ENCODE data around the gene NPFFR1. TPM values are rescaled to one million over a fixed set of nuclear protein-coding genes. Genes with fewer than 3 reads are reported as not detected.

Gene NPFFR1
- total and polyA plus RNA-seq, 3 donors from 2014 or later: 2.6 to 6.6 (median 2.8) TPM

DNA sequence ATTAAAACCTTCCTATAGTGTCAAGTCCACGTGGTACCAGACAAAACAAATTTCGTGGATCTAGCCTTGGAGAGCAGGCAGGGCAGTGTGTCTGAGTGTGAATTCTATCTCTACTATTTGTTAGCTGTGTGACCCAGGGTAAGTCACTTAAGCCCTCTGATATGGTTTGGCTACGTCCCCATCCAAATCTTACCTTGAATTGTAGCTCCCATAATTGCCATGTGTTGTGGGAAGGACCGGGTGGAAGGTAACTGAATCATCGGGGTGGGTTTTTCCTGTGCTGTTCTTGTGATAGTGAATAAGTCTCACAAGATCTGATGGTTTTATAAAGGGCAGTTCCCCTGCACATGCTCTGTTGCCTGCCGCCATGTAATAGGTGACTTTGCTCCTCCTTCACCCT lies 2.8 kb upstream of the NPFFR1 start:
- H3K4me3 ChIP-seq: no peak overlapping the region
- H3K27me3 ChIP-seq: no peaks in the 10 kb centered on the region
- H3K9me3 ChIP-seq: no peaks in the 10 kb centered on the region
- H3K4me1 ChIP-seq: no peaks in the 10 kb centered on the region
- intact Hi-C loops (cut with DNase I; ENCODE audit: low total_unique reads): no loop called here
- TF ChIP-seq CTCF (IDR thresholded peaks at IDR 0.05) (no peak), POLR2A (IDR thresholded peaks at IDR 0.05) (no peak)
- 92 to 95% methylated on average over 6 of the region's 6 CpGs for WGBS, 2 donors
- H3K27ac ChIP-seq: no peak overlapping the region
- DNase-seq: no peak
- no peaks in the 10 kb centered on the region for H3K36me3 ChIP-seq (ENCODE audit: low read depth, missing control alignments)

- Histone ChIP-seq H3K27me3 (no peaks in the 10 kb centered on the region), H3K9me3 (no peaks in the 10 kb centered on the region), H3K4me1 (no peaks in the 10 kb centered on the region), H3K36me3 (ENCODE audit: low read depth, missing control alignments) (no peaks in the 10 kb centered on the region), H3K4me3 (no peak overlapping the region), H3K27ac (no peak overlapping the region)
- DNase-seq: no peak
- TF ChIP-seq POLR2A (IDR thresholded peaks at IDR 0.05): no peak
- TF ChIP-seq CTCF (IDR thresholded peaks at IDR 0.05): no peak
- 96 to 98% methylated on average over 2 of the region's 2 CpGs for WGBS, 2 donors
- intact Hi-C loops (cut with DNase I; ENCODE audit: low total_unique reads): no loop called here
Measured at GRCh38 chr10:70285476-70285831, 1.6 kb upstream of the NPFFR1 start.

DNA sequence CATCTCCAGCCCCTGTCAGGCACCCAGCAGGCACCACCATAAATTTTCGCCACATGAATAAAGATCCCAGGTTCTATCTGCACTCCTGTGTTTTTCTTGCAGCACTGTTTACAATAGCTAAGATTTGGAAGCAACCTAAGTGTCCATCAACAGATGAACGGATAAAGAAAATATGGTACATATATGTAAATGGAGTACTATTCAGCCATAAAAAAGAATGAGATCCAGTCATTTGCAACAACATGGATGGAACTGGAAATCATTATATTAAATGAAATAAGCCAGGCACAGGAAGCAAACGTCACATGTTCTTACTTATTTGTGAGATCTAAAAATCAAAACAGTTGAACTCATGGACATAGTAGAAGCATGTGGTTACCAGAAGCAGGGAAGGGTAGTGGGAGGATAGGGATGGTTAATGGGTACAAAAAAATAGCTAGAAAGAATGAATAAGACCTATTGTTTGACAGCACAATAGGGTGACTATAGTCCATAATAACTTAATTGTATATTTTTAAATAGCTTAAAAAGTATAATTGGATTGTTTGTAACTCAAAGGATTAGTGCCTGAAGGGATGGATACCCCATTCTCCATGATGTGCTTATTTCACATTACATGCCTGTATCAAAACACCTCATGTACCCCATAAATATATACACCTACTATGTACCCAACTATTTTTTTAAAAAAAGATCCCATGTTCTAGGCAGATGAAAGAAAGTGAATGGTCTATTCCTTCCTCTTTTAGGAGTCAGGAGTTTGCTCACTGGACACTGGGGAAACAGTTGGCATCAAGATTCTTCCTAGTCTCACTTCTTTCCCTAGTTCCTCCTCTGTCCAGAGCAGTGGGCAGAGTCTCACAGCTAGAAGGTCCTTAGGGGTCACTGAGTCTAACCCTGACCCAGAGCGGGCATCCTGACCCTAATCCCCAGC lies 1.0 kb upstream of the NPFFR1 start:
- Histone ChIP-seq H3K27me3 (no peaks in the 10 kb centered on the region), H3K36me3 (ENCODE audit: low read depth, missing control alignments) (no peaks in the 10 kb centered on the region), H3K4me1 (no peaks in the 10 kb centered on the region), H3K9me3 (no peaks in the 10 kb centered on the region), H3K27ac (no peak overlapping the region), H3K4me3 (no peak overlapping the region)
- 62 to 66% methylated on average over 4 of the region's 4 CpGs for WGBS, 2 donors
- no peak for TF ChIP-seq POLR2A (IDR thresholded peaks at IDR 0.05)
- no peak for TF ChIP-seq CTCF (IDR thresholded peaks at IDR 0.05)
- no peak for DNase-seq
- intact Hi-C loops (cut with DNase I; ENCODE audit: low total_unique reads): no loop called here

DNA sequence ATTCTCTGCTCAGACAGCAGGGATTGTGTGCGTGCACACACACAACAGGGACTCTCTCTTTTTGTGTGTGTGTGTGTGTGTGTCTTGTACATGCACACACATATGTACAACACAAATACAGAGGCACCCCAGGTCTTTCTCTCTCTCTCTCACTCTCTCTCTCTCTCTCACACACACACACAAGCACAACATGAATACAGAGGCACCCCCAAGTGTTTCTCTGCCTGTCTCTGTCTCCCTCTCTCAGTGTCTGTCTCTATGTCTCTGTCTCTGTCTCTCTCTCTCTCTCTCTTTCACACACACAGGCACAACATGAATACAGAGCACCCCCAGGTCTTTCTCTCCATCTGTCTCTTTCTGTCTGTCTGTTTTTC lies 746 bp downstream of the NPFFR1 start:
- Histone ChIP-seq H3K27ac (no peak overlapping the region), H3K4me3 (no peak overlapping the region), H3K4me1 (no peaks in the 10 kb centered on the region), H3K36me3 (ENCODE audit: low read depth, missing control alignments) (no peaks in the 10 kb centered on the region), H3K9me3 (no peaks in the 10 kb centered on the region), H3K27me3 (no peaks in the 10 kb centered on the region)
- no peak for DNase-seq
- no peak for TF ChIP-seq CTCF (IDR thresholded peaks at IDR 0.05)
- no peak for TF ChIP-seq POLR2A (IDR thresholded peaks at IDR 0.05)
- intact Hi-C loops (cut with DNase I; ENCODE audit: low total_unique reads): no loop called here
- 91 to 96% methylated on average over 1 of the region's 1 CpG for whole genome bisulfite sequencing, 2 donors

DNA sequence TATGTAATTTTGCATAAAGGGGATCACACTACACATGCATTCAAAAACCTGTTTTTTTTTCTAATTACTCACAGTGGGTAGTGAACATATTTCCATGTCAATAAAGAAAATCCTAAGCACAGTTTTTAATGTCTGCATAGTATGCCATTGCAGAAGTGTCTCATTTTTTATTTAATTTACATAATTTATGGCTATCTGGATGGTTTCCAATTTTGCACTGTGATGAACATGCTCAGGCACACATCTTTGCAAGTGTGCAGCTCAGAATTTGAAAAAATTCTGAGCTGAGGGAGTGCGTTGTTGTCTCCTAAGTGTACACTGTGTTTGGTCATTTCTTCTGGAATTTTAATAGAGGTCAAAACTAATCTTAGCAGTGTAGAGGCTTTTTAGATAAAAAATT lies 2.2 kb downstream of the NPFFR1 start:
- TF ChIP-seq CTCF (IDR thresholded peaks at IDR 0.05) (no peak), POLR2A (IDR thresholded peaks at IDR 0.05) (no peak)
- H3K4me1 ChIP-seq: no peaks in the 10 kb centered on the region
- no peaks in the 10 kb centered on the region for H3K27me3 ChIP-seq
- no peaks in the 10 kb centered on the region for H3K36me3 ChIP-seq (ENCODE audit: low read depth, missing control alignments)
- no peak overlapping the region for H3K4me3 ChIP-seq
- intact Hi-C loops (cut with DNase I; ENCODE audit: low total_unique reads): no loop called here
- no peaks in the 10 kb centered on the region for H3K9me3 ChIP-seq
- DNase-seq: no peak
- WGBS, 2 donors: 62 to 67% methylated on average over 1 of the region's 1 CpG
- H3K27ac ChIP-seq: no peak overlapping the region
